ENCODE results near the gene PPIC.

GRCh38 chr5:122984425-122984824 lies 52.1 kb downstream of the PPIC start:
- TF ChIP-seq EZH2 (IDR thresholded peaks at IDR 0.05; ENCODE audit: insufficient read depth, low read length) = no peak
- TF ChIP-seq, protein P1, sequence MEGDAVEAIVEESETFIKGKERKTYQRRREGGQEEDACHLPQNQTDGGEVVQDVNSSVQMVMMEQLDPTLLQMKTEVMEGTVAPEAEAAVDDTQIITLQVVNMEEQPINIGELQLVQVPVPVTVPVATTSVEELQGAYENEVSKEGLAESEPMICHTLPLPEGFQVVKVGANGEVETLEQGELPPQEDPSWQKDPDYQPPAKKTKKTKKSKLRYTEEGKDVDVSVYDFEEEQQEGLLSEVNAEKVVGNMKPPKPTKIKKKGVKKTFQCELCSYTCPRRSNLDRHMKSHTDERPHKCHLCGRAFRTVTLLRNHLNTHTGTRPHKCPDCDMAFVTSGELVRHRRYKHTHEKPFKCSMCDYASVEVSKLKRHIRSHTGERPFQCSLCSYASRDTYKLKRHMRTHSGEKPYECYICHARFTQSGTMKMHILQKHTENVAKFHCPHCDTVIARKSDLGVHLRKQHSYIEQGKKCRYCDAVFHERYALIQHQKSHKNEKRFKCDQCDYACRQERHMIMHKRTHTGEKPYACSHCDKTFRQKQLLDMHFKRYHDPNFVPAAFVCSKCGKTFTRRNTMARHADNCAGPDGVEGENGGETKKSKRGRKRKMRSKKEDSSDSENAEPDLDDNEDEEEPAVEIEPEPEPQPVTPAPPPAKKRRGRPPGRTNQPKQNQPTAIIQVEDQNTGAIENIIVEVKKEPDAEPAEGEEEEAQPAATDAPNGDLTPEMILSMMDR (IDR thresholded peaks at IDR 0.05; ENCODE audit: insufficient read depth, low read depth, low read length) = no peak

Data from astrocyte (in vitro differentiated cells and primary cell).